Measurements from ENCODE around the gene SHANK2. TPM values are rescaled to one million over a fixed set of nuclear protein-coding genes. Genes with fewer than 3 reads are reported as not detected.

SHANK2 gene
- total RNA-seq, 4 donors from 2014 or later, result 26.2 to 95.5 (median 45.1) TPM

DNA sequence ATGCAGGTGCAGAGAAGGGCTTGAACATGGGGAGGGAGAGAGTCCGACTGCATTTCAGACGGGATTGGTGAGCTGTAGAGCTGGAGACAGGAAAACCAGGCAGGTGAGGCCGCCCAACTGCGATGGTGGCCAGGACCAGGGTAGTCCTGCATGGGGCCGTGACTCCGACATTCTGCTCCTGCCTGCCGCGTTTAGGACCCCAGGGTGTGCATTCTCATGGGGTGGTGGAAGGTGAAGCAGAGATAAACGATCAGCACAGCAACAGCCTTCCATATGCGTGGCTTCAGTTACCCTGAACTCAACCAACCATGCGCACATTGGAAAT is 29.3 kb downstream of the SHANK2 start:
- TF ChIP-seq EP300 (IDR thresholded peaks at IDR 0.05; ENCODE audit: low read depth) (no peak), POLR2AphosphoS5 (IDR thresholded peaks at IDR 0.05) (no peak), POLR2A (IDR thresholded peaks at IDR 0.05) (no peak)
- TF ChIP-seq, protein P1, sequence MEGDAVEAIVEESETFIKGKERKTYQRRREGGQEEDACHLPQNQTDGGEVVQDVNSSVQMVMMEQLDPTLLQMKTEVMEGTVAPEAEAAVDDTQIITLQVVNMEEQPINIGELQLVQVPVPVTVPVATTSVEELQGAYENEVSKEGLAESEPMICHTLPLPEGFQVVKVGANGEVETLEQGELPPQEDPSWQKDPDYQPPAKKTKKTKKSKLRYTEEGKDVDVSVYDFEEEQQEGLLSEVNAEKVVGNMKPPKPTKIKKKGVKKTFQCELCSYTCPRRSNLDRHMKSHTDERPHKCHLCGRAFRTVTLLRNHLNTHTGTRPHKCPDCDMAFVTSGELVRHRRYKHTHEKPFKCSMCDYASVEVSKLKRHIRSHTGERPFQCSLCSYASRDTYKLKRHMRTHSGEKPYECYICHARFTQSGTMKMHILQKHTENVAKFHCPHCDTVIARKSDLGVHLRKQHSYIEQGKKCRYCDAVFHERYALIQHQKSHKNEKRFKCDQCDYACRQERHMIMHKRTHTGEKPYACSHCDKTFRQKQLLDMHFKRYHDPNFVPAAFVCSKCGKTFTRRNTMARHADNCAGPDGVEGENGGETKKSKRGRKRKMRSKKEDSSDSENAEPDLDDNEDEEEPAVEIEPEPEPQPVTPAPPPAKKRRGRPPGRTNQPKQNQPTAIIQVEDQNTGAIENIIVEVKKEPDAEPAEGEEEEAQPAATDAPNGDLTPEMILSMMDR (IDR thresholded peaks at IDR 0.05), result no peak
- 90 to 100% methylated on average over 1 to 11 of the region's 11 CpGs for WGBS, 2 donors (ENCODE audit: low coverage in 1 of 2)
- Histone ChIP-seq H3K4me3 (no peak overlapping the region), H3K27ac (no peak overlapping the region), H3K9me3 (peaks cover 17 to 20% of the 10 kb centered on the region in 2 donors), H3K4me1 (no peaks in the 10 kb centered on the region), H3K36me3 (no peaks in the 10 kb centered on the region), H3K27me3 (no peaks in the 10 kb centered on the region)
- no peak for DNase-seq
- intact Hi-C loops (cut with DNase I; ENCODE audit: low total_unique reads) (no loop called here), in situ Hi-C loops (cut with MboI; ENCODE audit: low pct_ligation_motif_present in 1 of 4, low pct_unique_long_range_greater_than_20kb in 1 of 4, low sequenced_read_pairs in 3 of 4) (no loop called here)

DNA sequence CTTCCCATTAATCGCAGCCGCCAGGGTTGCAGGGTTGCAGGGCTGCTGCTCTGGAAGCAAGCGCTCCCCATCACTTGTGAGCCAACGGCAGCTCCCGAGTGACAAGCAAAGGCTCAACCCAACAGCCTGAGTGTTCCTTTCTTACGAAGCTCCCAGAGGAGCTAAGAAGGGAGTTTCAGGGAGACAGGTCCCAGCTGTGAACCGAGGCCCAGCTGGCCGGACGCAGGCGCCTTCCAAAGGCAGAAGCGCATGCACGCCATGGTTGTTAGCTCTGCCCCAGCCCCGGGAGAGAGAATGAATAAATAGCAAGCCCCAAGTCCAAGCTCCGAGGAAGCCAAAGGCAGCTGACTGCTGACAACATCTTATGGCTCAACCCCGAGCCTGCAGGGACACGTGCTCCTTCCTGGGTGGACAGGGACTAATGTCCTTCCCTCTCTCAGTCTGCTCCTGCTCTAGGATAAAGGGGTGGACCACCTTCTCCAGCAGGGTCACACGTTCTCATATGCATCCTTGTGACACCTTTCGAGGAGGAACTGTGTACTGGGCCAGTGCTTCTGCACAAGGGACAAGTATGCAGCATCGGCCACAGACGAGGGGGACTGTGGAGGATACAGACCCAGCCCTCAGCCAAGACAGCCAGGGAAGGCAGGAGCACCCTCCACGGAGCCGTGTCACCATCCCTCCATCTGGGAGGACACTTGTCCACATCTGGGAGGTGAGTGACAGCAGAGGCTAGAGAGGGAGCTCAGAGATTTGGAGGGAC is 29.9 kb downstream of the SHANK2 start:
- peak; percentile 29 for DNase-seq
- peaks cover 14 to 15% of the 10 kb centered on the region in 2 donors for H3K9me3 ChIP-seq
- in situ Hi-C loops (cut with MboI; ENCODE audit: low pct_ligation_motif_present in 1 of 4, low pct_unique_long_range_greater_than_20kb in 1 of 4, low sequenced_read_pairs in 3 of 4), result no loop called here
- TF ChIP-seq, protein P1 (IDR thresholded peaks at IDR 0.05), result no peak
- TF ChIP-seq POLR2AphosphoS5 (IDR thresholded peaks at IDR 0.05) (peak in 2 of 3 donors; percentile 15 to 29), POLR2A (IDR thresholded peaks at IDR 0.05) (no peak), EP300 (IDR thresholded peaks at IDR 0.05; ENCODE audit: low read depth) (no peak)
- H3K27ac ChIP-seq, result no peak overlapping the region
- no peak overlapping the region for H3K4me3 ChIP-seq
- WGBS, 2 donors (ENCODE audit: low coverage in 1 of 2), result 75% methylated on average over 22 of the region's 22 CpGs; no CpG with 5 or more reads in 1 of the 2 donors
- no peaks in the 10 kb centered on the region for H3K4me1 ChIP-seq
- H3K27me3 ChIP-seq, result no peaks in the 10 kb centered on the region
- no peaks in the 10 kb centered on the region for H3K36me3 ChIP-seq
- intact Hi-C loops (cut with DNase I; ENCODE audit: low total_unique reads), result no loop called here

DNA sequence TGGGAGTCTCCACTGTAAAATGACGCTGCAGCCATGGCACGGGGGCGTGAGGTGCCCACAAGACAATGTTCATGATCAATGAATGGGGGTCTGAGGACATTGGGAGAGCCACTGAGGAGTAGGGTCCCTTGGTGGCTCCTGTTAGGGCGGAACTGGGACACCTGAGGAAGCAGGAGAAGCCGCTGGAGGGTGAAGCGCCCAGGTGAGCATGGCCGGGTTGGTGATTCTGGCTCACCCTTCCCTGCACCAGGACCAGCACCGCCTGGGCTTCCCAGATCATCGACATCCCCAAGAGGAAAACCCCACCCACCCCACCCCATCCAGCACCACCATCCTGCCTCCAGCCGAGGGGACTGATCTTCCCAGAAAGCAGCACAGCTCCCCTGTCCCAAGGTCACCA is 30.6 kb downstream of the SHANK2 start:
- Histone ChIP-seq H3K36me3 (no peaks in the 10 kb centered on the region), H3K4me3 (no peak overlapping the region), H3K4me1 (no peaks in the 10 kb centered on the region), H3K27me3 (no peaks in the 10 kb centered on the region), H3K9me3 (peaks cover 7 to 8% of the 10 kb centered on the region in 2 donors), H3K27ac (no peak overlapping the region)
- in situ Hi-C loops (cut with MboI; ENCODE audit: low pct_ligation_motif_present in 1 of 4, low pct_unique_long_range_greater_than_20kb in 1 of 4, low sequenced_read_pairs in 3 of 4), result no loop called here
- TF ChIP-seq POLR2A (IDR thresholded peaks at IDR 0.05) (no peak), POLR2AphosphoS5 (IDR thresholded peaks at IDR 0.05) (no peak), EP300 (IDR thresholded peaks at IDR 0.05; ENCODE audit: low read depth) (no peak)
- TF ChIP-seq, protein P1 (IDR thresholded peaks at IDR 0.05), result no peak
- no peak for DNase-seq
- intact Hi-C loops (cut with DNase I; ENCODE audit: low total_unique reads), result no loop called here
- WGBS, 2 donors (ENCODE audit: low coverage in 1 of 2), result 90 to 100% methylated on average over 3 to 10 of the region's 10 CpGs

DNA sequence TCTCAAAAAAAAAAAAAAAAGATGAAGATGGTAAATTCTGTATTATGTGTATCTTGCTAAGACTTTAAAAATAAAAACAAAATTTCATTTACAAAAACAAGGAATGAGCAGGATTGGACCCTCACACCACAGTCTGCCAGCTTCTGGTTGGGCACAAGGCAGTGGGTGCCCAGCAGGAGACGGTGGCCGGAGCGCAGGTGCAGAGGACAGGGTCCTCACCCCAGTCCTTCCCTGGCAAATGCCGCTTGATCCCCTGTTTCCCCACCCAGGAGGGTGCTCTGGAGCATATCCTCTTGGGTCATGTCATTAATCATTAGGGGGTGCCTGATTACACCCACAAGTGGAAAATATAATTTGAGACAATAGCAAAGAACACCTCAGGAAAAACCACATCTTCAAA is 31.2 kb downstream of the SHANK2 start:
- intact Hi-C loops (cut with DNase I; ENCODE audit: low total_unique reads) (no loop called here), in situ Hi-C loops (cut with MboI; ENCODE audit: low pct_ligation_motif_present in 1 of 4, low pct_unique_long_range_greater_than_20kb in 1 of 4, low sequenced_read_pairs in 3 of 4) (no loop called here)
- no peak for DNase-seq
- no peak overlapping the region for H3K4me3 ChIP-seq
- H3K36me3 ChIP-seq, result no peaks in the 10 kb centered on the region
- TF ChIP-seq POLR2AphosphoS5 (IDR thresholded peaks at IDR 0.05), result no peak
- no peaks in the 10 kb centered on the region for H3K27me3 ChIP-seq
- no peaks in the 10 kb centered on the region for H3K4me1 ChIP-seq
- no peak overlapping the region for H3K27ac ChIP-seq
- peaks cover 1 to 2% of the 10 kb centered on the region in 2 donors for H3K9me3 ChIP-seq
- 88 to 100% methylated on average over 3 to 4 of the region's 4 CpGs for WGBS, 2 donors (ENCODE audit: low coverage in 1 of 2)
